GM12878 (cell line): Measurements from ENCODE around the gene PDZRN3. TPM values are rescaled to one million over a fixed set of nuclear protein-coding genes. Genes with fewer than 3 reads are reported as not detected.

Experiments used
- ATAC-seq: fragments of 200-7000 bp; cut with Tn5 transposase; 3 replicates; pipeline ENCODE4 v1.9.1; 2020; ENCODE audit warnings: mild to moderate bottlenecking, moderate library complexity
- BruUV-seq: library from RNA; stranded (reverse); fragments of 400-500 nt; replicated peaks from 2 replicates; lab custom pipeline; 2021; lab: Mats Ljungman, UMichigan
- CTCF ChIA-PET: fragments of 300-600 bp; sonication (Branson Sonifier 250); formaldehyde crosslinking; extraction: SDS; loops from one replicate; lab custom pipeline; 2021; ENCODE audit warnings: inconsistent platforms; lab: Yijun Ruan, JAX
- POLR2A ChIA-PET: fragments of 350-600 bp; formaldehyde crosslinking; extraction: SDS; loops from one replicate; lab custom pipeline; 2021; ENCODE audit warnings: inconsistent platforms; lab: Charles Lee
- RAD21 ChIA-PET: fragments of 300-600 bp; sonication (Branson Sonifier 250); formaldehyde crosslinking; loops from one replicate; lab custom pipeline; 2023; ENCODE audit warnings: antibody characterized with exemption; ENCODE audit not compliant: unreplicated experiment; lab: Charles Lee
- SMC1A ChIA-PET: fragments of 300-600 bp; sonication (Branson Sonifier 250); formaldehyde crosslinking; loops from one replicate; lab custom pipeline; 2023; ENCODE audit not compliant: unreplicated experiment, uncharacterized antibody; lab: Charles Lee
- DNase-seq: peaks from one replicate; pipeline ENCODE4 v3.0.0-alpha.2; 2011; ENCODE audit warnings: low read depth, low spot score
- FAIRE-seq: peaks from 3 replicates; lab custom pipeline; 2011; peaks lifted over from hg19 to GRCh38; lab: Jason Lieb, UNC
- H2AFZ ChIP-seq: 2 replicates; pipeline ENCODE4 v1.6.0; 2011; ENCODE audit warnings: low read depth, low read length, control low read depth; ENCODE audit not compliant: control insufficient read depth
- H3K27ac ChIP-seq: 2 replicates; pipeline ENCODE4 v1.5.1; 2011; ENCODE audit warnings: control low read depth; ENCODE audit not compliant: control insufficient read depth, insufficient read depth
- H3K27me3 ChIP-seq, 2 experiments: replicated peaks in 1 of 2; 2 replicates each; pipeline versions ENCODE4 v1.6.0 to v1.6.1; 2011; ENCODE audit warnings: low read length in 1 of 2; ENCODE audit not compliant: control insufficient read depth in 2 of 2, insufficient read depth in 2 of 2
- H3K36me3 ChIP-seq, 2 experiments: 2 replicates each; pipeline ENCODE4 v1.5.1; 2011; ENCODE audit warnings: low read length in 1 of 2; ENCODE audit not compliant: control insufficient read depth in 2 of 2, insufficient read depth in 2 of 2
- H3K4me1 ChIP-seq: 2 replicates; pipeline ENCODE4 v1.6.1; 2011; ENCODE audit warnings: mild to moderate bottlenecking, low read length, moderate library complexity, mixed read lengths; ENCODE audit not compliant: control insufficient read depth, insufficient read depth
- H3K4me2 ChIP-seq: 2 replicates; pipeline ENCODE4 v1.6.0; 2011; ENCODE audit warnings: control low read depth; ENCODE audit not compliant: control insufficient read depth, insufficient read depth
- H3K4me3 ChIP-seq: fragments of 200-600 bp; sonication (generic); 2 replicates; pipeline ENCODE4 v1.5.1; 2016
- H3K79me2 ChIP-seq: 2 replicates; pipeline ENCODE4 v1.6.0; 2011; ENCODE audit warnings: low read length; ENCODE audit not compliant: control insufficient read depth, insufficient read depth
- H3K9ac ChIP-seq: 2 replicates; pipeline ENCODE4 v1.8.0; 2011; ENCODE audit warnings: low read length, control low read depth, mixed read lengths; ENCODE audit not compliant: control insufficient read depth, insufficient read depth
- H3K9me3 ChIP-seq: replicated peaks from 3 replicates; pipeline ENCODE4 v1.5.1; 2011; ENCODE audit warnings: mild to moderate bottlenecking, low read length; ENCODE audit not compliant: control insufficient read depth, insufficient read depth
- H4K20me1 ChIP-seq: 2 replicates; pipeline ENCODE4 v1.6.0; 2011; ENCODE audit not compliant: control insufficient read depth, insufficient read depth
- ATF2 ChIP-seq: IDR thresholded peaks from 2 replicates; pipeline ENCODE4 v1.6.1; 2012; ENCODE audit warnings: low read length, inconsistent platforms
- ATF7 ChIP-seq: fragments of 450-650 bp; IDR thresholded peaks from 2 replicates; pipeline ENCODE4 v1.6.1; 2016; ENCODE audit warnings: low read depth, mild to moderate bottlenecking
- BHLHE40 ChIP-seq, 2 experiments: fragments of 450-650 bp in 1 of 2; IDR thresholded peaks; 2 replicates each; pipeline ENCODE4 v1.6.1; 2011 to 2017; ENCODE audit warnings: low read depth in 2 of 2, borderline replicate concordance in 1 of 2, improper control_type of control experiment in 1 of 2, low read length in 1 of 2, mild to moderate bottlenecking in 1 of 2
- EED ChIP-seq: sonication (generic); IDR thresholded peaks from 2 replicates; pipeline ENCODE4 v1.6.1; 2016; ENCODE audit warnings: antibody characterized with exemption, low read depth
- HDAC2 ChIP-seq: fragments of 200-600 bp; sonication (generic); IDR thresholded peaks from 2 replicates; pipeline ENCODE4 v1.6.1; 2017
- KDM1A ChIP-seq: fragments of 200-600 bp; sonication (generic); IDR thresholded peaks from 2 replicates; pipeline ENCODE4 v1.6.1; 2016; ENCODE audit warnings: borderline replicate concordance
- MTA2 ChIP-seq: fragments of 450-650 bp; IDR thresholded peaks from 2 replicates; pipeline ENCODE4 v1.6.1; 2016; ENCODE audit warnings: low read depth, mild to moderate bottlenecking, moderate library complexity
- MTA3 ChIP-seq: IDR thresholded peaks from 2 replicates; pipeline ENCODE4 v1.6.1; 2012; ENCODE audit warnings: low read length, inconsistent platforms, borderline replicate concordance
- NFYA ChIP-seq: IDR thresholded peaks from 2 replicates; pipeline ENCODE4 v1.6.1; 2011; ENCODE audit warnings: low read depth, mild to moderate bottlenecking, low read length, improper control_type of control experiment, borderline replicate concordance
- NRF1 ChIP-seq: conservative IDR thresholded peaks from 2 replicates; pipeline ENCODE4 v1.6.1; 2011; ENCODE audit warnings: mild to moderate bottlenecking, low read depth, low read length, improper control_type of control experiment
- ZBED1 ChIP-seq: IDR thresholded peaks from 2 replicates; pipeline ENCODE4 v1.6.1; 2016; ENCODE audit warnings: borderline replicate concordance
- ZNF592 ChIP-seq: fragments of 450-650 bp; IDR thresholded peaks from 2 replicates; pipeline ENCODE4 v1.6.1; 2017; ENCODE audit warnings: mild to moderate bottlenecking, moderate library complexity
- WGBS: methylation state at CpG from one replicate; pipeline ENCODE4 v1.1.6; 2016; ENCODE audit warnings: low lambda C conversion rate; ENCODE audit not compliant: insufficient replicate concordance, insufficient coverage; ENCODE audit errors: missing lambda C conversion rate; 5-methylcytosine and 5-hydroxymethylcytosine counted together
- in situ Hi-C: fragments of 300-500 bp; cut with MboI; formaldehyde crosslinking; loops from 9 replicates; pipeline ENCODE4 v1.14.3; 2018; ENCODE audit warnings: mixed read lengths
- intact Hi-C: fragments of 100-400 bp; cut with micrococcal nuclease; formaldehyde crosslinking; loops from one replicate; pipeline ENCODE4 v1.14.2; 2022; ENCODE audit not compliant: unreplicated experiment
- polyA plus RNA-seq, 11 experiments: library from polyadenylated mRNA; depleted of rRNA in 4 of 11; unstranded in 6 of 11; stranded (reverse) in 5 of 11; fragments of >200 nt; fragmentation: Nextera tagmentation in 4 of 11; fragmentation: Illumina TruSeq in 1 of 11; extraction: Ambion mirVana in 4 of 11; extraction: Trizol in 1 of 11; gene quantifications; 1 replicate in 1 of 11; 2 replicates in 10 of 11; pipeline versions ENCODE4 v1.2.1 to v1.2.3, GENCODE V29; 2011 to 2016; ENCODE audit warnings: inconsistent platforms in 2 of 11, missing spikeins in 2 of 11, low read depth in 1 of 11
- total RNA-seq, 4 experiments: library from RNA; depleted of rRNA in 3 of 4; stranded (reverse); fragments of >200 nt in 3 of 4; fragmentation: Illumina TruSeq in 1 of 4; extraction: Trizol in 1 of 4; gene quantifications; 2 replicates each; pipeline versions ENCODE4 v1.2.1 to v1.2.3, GENCODE V29; 2013 to 2021

PDZRN3 gene
- total and polyA plus RNA-seq, 10 of the 15 experiments (the other 5 are each of a cell fraction or from before 2014, with no cell fraction given), result 0.07 to 0.37 (median 0.12) TPM; not detected in 6

- in situ Hi-C loops, result no loop called here
- ATAC-seq, result no peak
Observed at GRCh38 chr3:73469331-73469730, 155.4 kb downstream of the PDZRN3 start.

GRCh38 chr3:73467211-73467610 is 157.5 kb downstream of the PDZRN3 start:
- no peak overlapping the region for H3K4me3 ChIP-seq
- no peak for ATAC-seq

More at GRCh38 chr3:73469331-73469730, 155.4 kb downstream of the PDZRN3 start:
- no peaks in the 10 kb centered on the region for H3K79me2 ChIP-seq
- no peaks in the 10 kb centered on the region for H3K36me3 ChIP-seq
- no peak for FAIRE-seq
- WGBS, result 54% methylated on average over 9 of the region's 9 CpGs
- no peaks in the 10 kb centered on the region for H4K20me1 ChIP-seq
- no peak overlapping the region for H3K4me2 ChIP-seq
- no TSS peak for BruUV-seq
- no peak overlapping the region for H3K4me3 ChIP-seq
- ChIA-PET POLR2A (no interaction called here), SMC1A (interaction anchor here (1.1 to 1.4 kb wide), 2 partner anchors 30 to 32 kb away, joined by 3 to 4 read pairs; no protein-coding TSS in a partner anchor), RAD21 (no interaction called here), CTCF (interaction anchor here (1.0 to 1.1 kb wide), 2 partner anchors 33 to 38 kb away, joined by 3 read pairs; no protein-coding TSS in a partner anchor)
- DNase-seq, result no peak
- intact Hi-C loops, result no loop called here
- H3K9me3 ChIP-seq, result no peaks in the 10 kb centered on the region
- no peak overlapping the region for H3K9ac ChIP-seq
- H3K27me3 ChIP-seq, result no peaks in the 10 kb centered on the region
- peaks cover under 1% of the 10 kb centered on the region; the same call in 1 of the 2 replicates for H3K4me1 ChIP-seq
- TF ChIP-seq NFYA (no peak), NRF1 (no peak), ATF7 (no peak), MTA3 (no peak), MTA2 (no peak), BHLHE40 (IDR thresholded peaks at IDR 0.05; ENCODE audit: borderline replicate concordance in 1 of 2, low read depth in 2 of 2, low read length in 1 of 2) (no peak)
- H3K27ac ChIP-seq, result no peak overlapping the region
- H2AFZ ChIP-seq, result no peak overlapping the region

More at GRCh38 chr3:73467211-73467610, 157.5 kb downstream of the PDZRN3 start:
- Histone ChIP-seq H3K9ac (no peak overlapping the region), H3K36me3 (no peaks in the 10 kb centered on the region), H3K4me1 (no peaks in the 10 kb centered on the region), H4K20me1 (no peaks in the 10 kb centered on the region), H3K4me2 (no peak overlapping the region), H3K9me3 (no peaks in the 10 kb centered on the region), H3K79me2 (no peaks in the 10 kb centered on the region), H3K27ac (no peak overlapping the region), H3K27me3 (no peaks in the 10 kb centered on the region), H2AFZ (no peak overlapping the region)
- SMC1A ChIA-PET, result no interaction called here
- WGBS, result 79% methylated on average over 3 of the region's 3 CpGs
- in situ Hi-C loops, result no loop called here
- TF ChIP-seq ZBED1, result no peak
- no peak for TF ChIP-seq HDAC2
- TF ChIP-seq ZNF592, result no peak
- no peak for TF ChIP-seq MTA2
- no peak for TF ChIP-seq KDM1A
- no peak for TF ChIP-seq EED
- TF ChIP-seq ATF2, result no peak
- no TSS peak for BruUV-seq
- POLR2A ChIA-PET, result no interaction called here
- FAIRE-seq (no peak), DNase-seq (no peak)
- intact Hi-C loops, result no loop called here
- CTCF ChIA-PET, result interaction anchor here (0.5 kb wide), 1 partner anchor 225 kb away, joined by 4 read pairs; no protein-coding TSS in a partner anchor
- RAD21 ChIA-PET, result no interaction called here
